HG02884 (cell line): Measurements from ENCODE around the gene DYDC2.
"Not testable (repeated sequence)": the region's sequence is repeated elsewhere in the genome, so short reads cannot be mapped to it uniquely, and the experiment has no call there.

ENCODE experiments used
- ATAC-seq: cut with Tn5 transposase; IDR thresholded peaks from one replicate; pipeline ENCODE4 v1.9.1; 2021; ENCODE audit warnings: mild to moderate bottlenecking, moderate library complexity; ENCODE audit not compliant: unreplicated experiment

The DYDC2 gene

DNA sequence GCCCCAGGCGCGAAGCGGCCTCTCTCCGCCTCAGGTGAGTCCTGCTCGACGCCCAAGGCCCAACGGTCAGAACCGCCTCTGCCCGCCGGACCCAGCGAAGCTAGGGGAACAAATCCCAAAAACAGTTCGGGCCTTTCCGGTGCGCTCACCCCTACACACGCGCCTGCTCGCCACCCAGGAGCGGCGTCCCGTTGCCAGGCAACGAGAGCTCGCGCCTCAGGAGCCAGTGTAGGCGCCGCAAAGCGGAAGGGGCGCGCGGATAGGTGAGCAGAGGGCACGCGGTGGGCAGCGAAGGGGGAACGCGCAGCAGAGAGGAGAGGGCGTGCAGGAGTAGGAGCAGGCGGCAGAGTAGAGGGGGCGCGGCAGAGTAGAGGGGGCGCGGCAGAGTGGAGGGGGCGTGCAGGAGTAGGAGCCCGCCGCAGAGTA lies at the start of gene DYDC2, which contains the start of gene DYDC1:
DYDC2 (plus strand) TSS at position 219 of the 426 bp plus-strand sequence. CDS start 5,663 bp downstream, outside the sequence.
DYDC1 (minus strand) TSS at position 193 of the 426 bp plus-strand sequence. CDS start 4,154 bp downstream, outside the sequence.
- ATAC-seq: peak; percentile 83

GRCh38 chr10:80313523-80313922 lies 43.1 kb upstream of the DYDC2 start:
- no peak for ATAC-seq

GRCh38 chr10:80315391-80315790 lies 41.2 kb upstream of the DYDC2 start:
- no peak for ATAC-seq

- no peak for ATAC-seq
These were observed 37.8 kb upstream of the DYDC2 start for GRCh38 chr10:80318742-80319141.

GRCh38 chr10:80319318-80319717 lies 37.3 kb upstream of the DYDC2 start:
- ATAC-seq: no peak

- ATAC-seq: no peak
These were observed 36.8 kb upstream of the DYDC2 start for GRCh38 chr10:80319725-80320290.

DNA sequence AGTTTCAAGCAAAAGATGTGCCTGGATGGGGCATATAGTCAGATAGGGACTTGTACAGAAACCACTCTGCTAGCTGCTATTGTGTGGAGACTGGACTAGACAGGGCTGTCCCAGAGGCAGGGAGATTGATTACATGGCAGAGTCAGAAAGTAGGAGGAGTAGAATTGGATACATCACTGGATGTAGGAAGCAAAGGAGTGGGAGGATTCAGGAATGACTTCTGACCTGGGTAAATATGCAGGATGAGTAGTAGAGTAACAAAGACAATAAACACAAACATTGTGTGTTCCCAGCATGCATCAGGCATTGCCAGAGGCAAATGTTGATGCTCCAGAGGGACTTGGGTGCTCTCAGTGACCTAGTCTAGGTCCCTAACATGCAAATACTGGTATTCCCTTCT lies 36.2 kb upstream of the DYDC2 start:
- no peak for ATAC-seq

- no peak for ATAC-seq
These were observed 35.4 kb upstream of the DYDC2 start for GRCh38 chr10:80321183-80321582.

GRCh38 chr10:80322158-80322557 lies 34.4 kb upstream of the DYDC2 start:
- no peak for ATAC-seq

GRCh38 chr10:80322711-80323110 lies 33.9 kb upstream of the DYDC2 start:
- no peak for ATAC-seq

DNA sequence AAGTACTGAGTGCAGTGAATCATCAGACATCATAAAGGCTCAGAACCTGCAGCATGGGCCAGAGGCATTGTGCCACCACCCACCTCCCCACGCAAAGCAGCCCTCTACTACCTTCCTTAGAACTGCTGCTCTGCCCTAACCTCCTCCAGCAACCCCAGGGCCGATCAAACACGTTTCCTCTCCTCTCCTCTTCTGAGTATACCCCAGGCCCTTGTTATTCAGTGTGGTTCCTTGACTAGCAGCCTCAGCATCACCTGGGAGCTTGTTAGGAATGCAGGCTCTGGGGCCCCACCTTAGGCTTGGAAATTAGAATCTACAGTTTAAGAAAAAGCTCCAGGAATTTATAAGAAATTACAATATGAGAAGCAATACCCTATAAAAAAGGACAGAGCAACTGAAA lies 33.3 kb upstream of the DYDC2 start:
- no peak for ATAC-seq

DNA sequence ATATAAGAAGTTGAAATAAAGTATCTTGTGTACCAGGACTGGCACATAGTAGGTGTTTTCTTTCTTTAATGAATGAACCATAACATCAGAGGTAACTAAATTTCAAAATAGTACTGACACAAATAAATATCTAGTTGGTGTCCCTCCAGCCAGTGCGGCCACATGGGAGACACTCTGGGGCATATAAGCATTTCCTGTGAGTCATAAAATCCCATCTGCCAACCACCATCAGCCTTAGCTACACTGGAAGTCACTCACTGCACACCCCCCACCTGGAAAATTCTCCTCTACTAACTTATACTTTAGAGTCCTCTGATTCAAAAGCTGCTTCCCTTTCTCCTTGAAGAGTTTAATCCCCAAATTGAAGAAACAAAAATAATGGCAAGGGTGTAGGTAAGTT lies 32.5 kb upstream of the DYDC2 start:
- no peak for ATAC-seq

- ATAC-seq: no peak
These were observed 31.7 kb upstream of the DYDC2 start for GRCh38 chr10:80324891-80325364.

GRCh38 chr10:80333983-80334382 lies 22.6 kb upstream of the DYDC2 start:
- ATAC-seq: no peak

GRCh38 chr10:80344276-80344675 lies 12.3 kb upstream of the DYDC2 start:
- ATAC-seq: no peak

- no peak for ATAC-seq
These were observed 11.7 kb upstream of the DYDC2 start for GRCh38 chr10:80344912-80345311.

- no peak for ATAC-seq
These were observed 6.3 kb upstream of the DYDC2 start for GRCh38 chr10:80350251-80350650.

DNA sequence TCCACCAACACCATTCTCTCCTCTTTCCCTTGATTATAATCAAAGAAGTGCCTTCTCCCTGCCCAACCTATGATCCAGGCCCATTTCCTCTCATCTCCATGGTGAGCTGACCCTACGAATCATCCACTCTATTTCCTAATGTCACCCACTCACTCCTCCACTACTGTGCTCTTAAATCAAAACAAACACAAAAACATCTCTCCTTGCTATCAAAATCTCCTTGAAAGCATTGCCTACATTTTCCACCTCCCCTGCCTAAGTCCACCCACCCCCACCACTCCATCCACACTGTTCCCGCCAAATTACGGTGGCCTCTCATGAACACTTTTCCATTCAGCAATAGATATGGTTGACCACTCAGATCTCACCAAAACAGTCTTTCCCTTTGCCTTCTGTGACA lies 5.4 kb upstream of the DYDC2 start:
- ATAC-seq: no peak

DNA sequence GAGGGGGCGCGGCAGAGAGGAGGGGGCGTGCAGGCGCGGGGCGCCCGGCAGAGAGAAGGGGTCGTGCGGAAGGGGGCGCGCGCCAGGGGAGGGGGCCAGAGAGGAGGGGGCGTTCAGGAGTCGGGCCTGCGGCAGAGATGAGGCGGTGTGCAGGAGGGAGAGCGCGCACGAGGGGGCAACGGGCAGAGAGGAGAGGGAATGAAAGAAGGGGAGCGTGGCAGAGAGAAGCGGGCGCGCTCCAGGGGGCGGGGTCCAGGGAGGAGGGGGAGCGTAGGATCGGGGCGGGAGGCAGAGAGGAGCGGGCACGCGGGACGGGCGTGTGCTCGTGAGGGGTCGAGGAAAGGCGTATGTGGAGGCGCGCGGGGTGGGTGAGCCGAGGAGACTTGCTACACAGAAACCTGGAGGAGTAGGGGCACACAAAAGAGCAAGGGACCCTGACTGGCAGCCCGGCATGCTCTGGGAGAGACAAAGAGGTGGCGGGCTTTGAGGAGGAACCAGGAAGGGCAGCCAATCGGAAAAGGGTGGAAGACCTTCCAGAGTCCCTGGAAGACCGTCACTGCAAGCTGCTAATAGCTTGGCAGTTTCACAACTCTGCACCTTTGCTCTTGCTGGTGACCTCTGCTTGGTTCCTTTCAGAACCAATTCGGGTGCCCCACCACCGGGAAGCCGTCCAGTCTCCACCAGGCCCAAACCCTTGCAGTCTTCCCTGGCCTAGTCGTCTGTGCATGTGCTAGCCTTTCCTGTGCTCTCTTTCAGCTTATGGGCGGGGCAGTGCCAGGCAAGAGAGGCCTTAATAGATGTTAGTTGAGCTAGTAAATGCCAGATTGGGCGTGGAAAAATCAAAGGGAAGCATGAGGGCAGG lies 639 bp downstream of the DYDC2 start:
- no peak for ATAC-seq

DNA sequence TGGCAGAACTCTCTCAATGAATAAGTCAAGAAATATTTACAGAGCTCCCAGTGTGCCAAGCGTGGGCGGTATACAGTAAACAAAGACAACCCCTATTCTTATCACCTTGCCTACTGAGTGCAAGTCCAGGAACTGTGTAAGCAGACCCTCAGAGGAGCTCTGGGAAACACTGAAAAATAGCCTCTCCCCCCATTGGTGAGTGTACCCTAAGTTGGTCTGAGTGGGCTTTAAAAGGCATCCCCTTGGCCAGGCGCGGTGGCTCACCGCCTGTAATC lies 1.2 kb downstream of the DYDC2 start:
- ATAC-seq: no peak

GRCh38 chr10:80358925-80359324 lies 2.3 kb downstream of the DYDC2 start:
- ATAC-seq: not testable (repeated sequence)

DNA sequence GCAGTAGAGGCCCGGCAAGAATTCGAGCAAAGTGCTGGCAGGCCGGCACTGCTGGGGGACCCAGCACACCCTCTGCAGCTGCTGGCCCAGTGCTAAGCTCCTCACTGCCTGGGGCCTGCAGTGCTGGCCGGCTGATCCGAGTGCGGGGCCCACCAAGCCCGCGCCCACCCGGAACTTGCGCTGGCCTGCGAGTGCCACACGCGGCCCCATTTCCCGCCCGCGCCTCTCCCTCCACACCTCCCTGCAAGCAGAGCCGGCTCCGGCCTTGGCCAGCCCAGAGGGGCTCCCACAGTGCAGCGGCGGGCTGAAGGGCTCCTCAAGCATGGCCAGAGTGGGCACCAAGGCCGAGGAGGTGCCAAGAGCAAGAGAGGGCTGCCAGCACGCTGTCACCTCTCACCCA lies 3.1 kb downstream of the DYDC2 start:
- ATAC-seq: no peak
